IMR-90 (cell line): ENCODE data around the gene VWA8.

ENCODE experiments used
- BHLHE40 ChIP-seq: fragments of 150-350 bp; IDR thresholded peaks from 2 replicates; pipeline ENCODE4 v1.6.1; 2016; ENCODE audit warnings: mild to moderate bottlenecking, low read depth, low read length
- CTCF ChIP-seq: conservative IDR thresholded peaks from 2 replicates; pipeline ENCODE4 v1.5.1; 2012; ENCODE audit warnings: mild to moderate bottlenecking, low read depth, low read length, improper control_type of control experiment
- FOS ChIP-seq: fragments of 150-350 bp; IDR thresholded peaks from 2 replicates; pipeline ENCODE4 v1.6.1; 2016; ENCODE audit warnings: low read depth, low read length
- MAFK ChIP-seq: IDR thresholded peaks from 2 replicates; pipeline ENCODE4 v1.6.1; 2012; ENCODE audit warnings: low read depth, low read length, improper control_type of control experiment
- MAZ ChIP-seq: IDR thresholded peaks from 2 replicates; pipeline ENCODE4 v1.6.1; 2012; ENCODE audit warnings: low read depth, mild to moderate bottlenecking, low read length, improper control_type of control experiment, moderate library complexity, borderline replicate concordance
- MXI1 ChIP-seq: IDR thresholded peaks from 2 replicates; pipeline ENCODE4 v1.6.1; 2012; ENCODE audit warnings: low read depth, mild to moderate bottlenecking, low read length, moderate library complexity, borderline replicate concordance
- POLR2A ChIP-seq: IDR thresholded peaks from 2 replicates; pipeline ENCODE4 v1.6.1; 2012; ENCODE audit warnings: mild to moderate bottlenecking, low read depth, low read length
- RAD21 ChIP-seq: IDR thresholded peaks from 2 replicates; pipeline ENCODE4 v1.6.1; 2012; ENCODE audit warnings: low read length, improper control_type of control experiment
- RCOR1 ChIP-seq: IDR thresholded peaks from 2 replicates; pipeline ENCODE4 v1.6.1; 2012; ENCODE audit warnings: mild to moderate bottlenecking, low read length, improper control_type of control experiment; ENCODE audit not compliant: insufficient replicate concordance

GRCh38 chr13:41533266-41534052 lies 427.4 kb downstream of the VWA8 start:
- TF ChIP-seq CTCF, result no peak
- no peak for TF ChIP-seq MAFK
- no peak for TF ChIP-seq BHLHE40
- TF ChIP-seq RCOR1, result no peak
- no peak for TF ChIP-seq POLR2A
- no peak for TF ChIP-seq RAD21
- no peak for TF ChIP-seq MAZ
- TF ChIP-seq MXI1, result no peak
- no peak for TF ChIP-seq FOS
